ENCODE measurements around the gene FAM72D. TPM values are rescaled to one million over a fixed set of nuclear protein-coding genes. Genes with fewer than 3 reads are reported as not detected.
"Not testable (repeated sequence)": the region's sequence is repeated elsewhere in the genome, so short reads cannot be mapped to it uniquely, and the experiment has no call there.

FAM72D gene
- total RNA-seq, 1 experiment from 2014 or later: 11.9 TPM

DNA sequence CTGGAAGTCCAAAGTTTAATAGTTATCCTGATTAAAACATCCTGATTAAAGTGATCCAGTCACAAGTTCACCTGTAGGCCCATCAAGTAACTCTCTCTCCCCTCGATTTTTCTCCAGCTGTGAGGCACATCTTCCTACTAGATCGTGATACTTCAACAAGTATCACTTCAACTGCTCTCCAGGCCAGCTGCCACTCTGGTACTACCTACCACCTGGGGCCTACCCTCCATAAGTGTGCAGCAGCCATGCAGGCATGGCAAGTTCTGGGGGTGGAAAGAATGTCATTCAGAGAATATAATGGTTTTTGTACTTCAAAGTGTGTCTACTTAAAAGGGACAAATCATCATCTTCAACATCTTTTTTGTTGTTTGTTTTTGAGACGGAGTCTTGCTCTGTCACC, 15.6 kb upstream of the FAM72D start:
- H3K27me3 Mint-ChIP-seq (ENCODE audit: insufficient read depth, unreplicated experiment); BruUV-seq (replicated peaks); POLR2A ChIA-PET; H3K36me3 Mint-ChIP-seq (ENCODE audit: insufficient read depth, unreplicated experiment); H3K9me3 Mint-ChIP-seq (ENCODE audit: unreplicated experiment); CTCF ChIA-PET; H3K4me1 Mint-ChIP-seq (ENCODE audit: insufficient read depth, unreplicated experiment); intact Hi-C loops (cut with micrococcal nuclease); H3K4me3 Mint-ChIP-seq (ENCODE audit: unreplicated experiment); H3K27ac Mint-ChIP-seq (ENCODE audit: low read depth, unreplicated experiment); DNase-seq (ENCODE audit: unreplicated experiment): not testable (repeated sequence)

DNA sequence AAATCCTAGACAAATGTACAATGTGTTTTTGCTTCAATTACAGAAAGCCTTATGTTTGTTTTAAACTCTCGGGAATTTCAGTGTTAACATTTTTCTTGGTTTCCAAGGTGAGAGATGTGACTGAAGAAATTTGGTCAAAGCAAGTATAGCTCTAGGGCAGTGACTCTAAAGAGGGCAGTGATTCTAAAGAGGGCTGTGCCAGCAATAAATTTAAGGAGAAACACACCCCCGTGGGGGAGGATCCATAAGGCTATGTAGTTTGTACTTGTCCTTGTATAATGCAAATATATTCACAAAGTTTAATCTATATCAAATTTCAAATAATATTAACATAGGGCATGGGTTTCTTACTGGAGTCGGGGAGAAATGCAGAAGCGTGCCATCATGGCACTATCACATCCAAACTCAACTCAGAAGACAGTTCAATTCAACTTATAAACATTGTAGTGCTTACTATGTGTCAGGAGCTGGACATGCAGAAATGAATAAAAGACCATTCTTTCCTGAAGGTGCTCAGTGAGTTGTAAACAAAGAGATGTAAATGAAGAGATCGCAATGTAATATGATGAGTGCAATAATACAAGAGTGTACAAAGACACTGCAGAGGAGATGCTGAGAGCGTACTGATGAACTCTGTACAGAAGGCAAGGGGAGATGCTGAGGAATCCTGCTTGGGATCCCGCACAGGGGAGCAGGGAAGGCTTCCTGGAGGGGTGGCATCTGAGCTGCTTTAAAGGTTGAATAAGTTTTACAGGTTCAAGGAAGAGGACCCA, 13.1 kb upstream of the FAM72D start:
- DNase-seq (ENCODE audit: unreplicated experiment); H3K36me3 Mint-ChIP-seq (ENCODE audit: insufficient read depth, unreplicated experiment); H3K4me1 Mint-ChIP-seq (ENCODE audit: insufficient read depth, unreplicated experiment); BruUV-seq (replicated peaks); H3K9me3 Mint-ChIP-seq (ENCODE audit: unreplicated experiment); H3K27me3 Mint-ChIP-seq (ENCODE audit: insufficient read depth, unreplicated experiment); CTCF ChIA-PET; POLR2A ChIA-PET; H3K4me3 Mint-ChIP-seq (ENCODE audit: unreplicated experiment); intact Hi-C loops (cut with micrococcal nuclease); H3K27ac Mint-ChIP-seq (ENCODE audit: low read depth, unreplicated experiment): not testable (repeated sequence)

- POLR2A ChIA-PET; H3K4me1 Mint-ChIP-seq (ENCODE audit: insufficient read depth, unreplicated experiment); H3K27me3 Mint-ChIP-seq (ENCODE audit: insufficient read depth, unreplicated experiment); H3K9me3 Mint-ChIP-seq (ENCODE audit: unreplicated experiment); CTCF ChIA-PET; H3K36me3 Mint-ChIP-seq (ENCODE audit: insufficient read depth, unreplicated experiment); intact Hi-C loops (cut with micrococcal nuclease); BruUV-seq (replicated peaks): not testable (repeated sequence)
- peak; percentile 28 for DNase-seq (ENCODE audit: unreplicated experiment)
- Mint-ChIP-seq H3K4me3 (ENCODE audit: unreplicated experiment) (peak overlapping the region; percentile 96), H3K27ac (ENCODE audit: low read depth, unreplicated experiment) (peak overlapping the region; percentile 97)
Observed at GRCh38 chr1:145093517-145094149, 2.1 kb upstream of the FAM72D start.

DNA sequence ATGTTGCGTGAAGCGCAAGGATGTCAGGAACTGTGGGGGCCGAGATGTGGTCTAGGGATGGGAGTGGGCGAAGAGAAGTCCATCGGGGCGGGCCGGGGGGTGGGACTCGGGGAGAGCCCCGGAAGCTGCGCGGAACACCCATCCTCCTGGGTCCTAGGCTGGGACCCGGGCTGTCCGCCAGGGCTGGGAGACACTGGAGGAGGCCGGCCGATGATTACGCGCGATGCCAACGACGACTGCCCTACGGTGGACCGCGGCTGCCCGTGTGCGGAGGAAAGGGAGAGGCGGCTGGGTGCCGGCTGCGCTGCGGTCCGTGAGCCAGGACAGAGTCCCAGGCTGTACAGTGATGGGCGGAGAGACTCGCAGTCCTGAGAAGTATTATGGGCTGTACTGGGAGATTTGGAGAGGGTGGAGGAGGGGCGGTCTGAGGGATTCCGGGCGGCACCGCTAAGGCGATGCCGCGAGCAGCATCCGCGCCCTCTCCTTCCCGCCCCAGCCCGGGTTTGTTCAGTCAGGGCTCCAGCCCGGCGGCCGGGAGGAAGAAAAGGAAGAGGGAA, 1.0 kb upstream of the FAM72D start:
- H3K27me3 Mint-ChIP-seq (ENCODE audit: insufficient read depth, unreplicated experiment); H3K27ac Mint-ChIP-seq (ENCODE audit: low read depth, unreplicated experiment); CTCF ChIA-PET; H3K9me3 Mint-ChIP-seq (ENCODE audit: unreplicated experiment); POLR2A ChIA-PET; H3K4me1 Mint-ChIP-seq (ENCODE audit: insufficient read depth, unreplicated experiment); BruUV-seq (replicated peaks); intact Hi-C loops (cut with micrococcal nuclease); DNase-seq (ENCODE audit: unreplicated experiment); H3K36me3 Mint-ChIP-seq (ENCODE audit: insufficient read depth, unreplicated experiment): not testable (repeated sequence)
- peak overlapping the region; percentile 68 for H3K4me3 Mint-ChIP-seq (ENCODE audit: unreplicated experiment)

DNA sequence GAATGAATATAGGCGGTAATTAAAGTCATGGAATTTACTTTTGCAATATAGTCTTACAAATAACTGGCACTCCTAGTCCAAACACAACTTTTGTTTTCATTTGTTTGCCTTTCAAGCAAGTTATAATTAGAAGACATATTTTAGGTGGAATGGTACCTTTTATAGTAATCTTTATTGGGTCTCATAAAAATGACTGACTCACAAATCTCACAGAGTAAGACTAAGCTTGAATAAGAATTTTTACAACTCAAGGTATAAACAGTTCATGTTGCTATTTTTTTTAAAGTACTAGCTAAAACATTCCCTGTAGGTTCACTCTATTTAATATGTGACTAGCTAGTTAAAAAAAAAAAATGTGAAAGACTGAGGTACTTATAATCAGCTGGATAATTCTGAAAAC, 6.0 kb downstream of the FAM72D start:
- H3K9me3 Mint-ChIP-seq (ENCODE audit: unreplicated experiment); H3K27ac Mint-ChIP-seq (ENCODE audit: low read depth, unreplicated experiment); intact Hi-C loops (cut with micrococcal nuclease); H3K4me1 Mint-ChIP-seq (ENCODE audit: insufficient read depth, unreplicated experiment); CTCF ChIA-PET; POLR2A ChIA-PET; H3K36me3 Mint-ChIP-seq (ENCODE audit: insufficient read depth, unreplicated experiment); H3K4me3 Mint-ChIP-seq (ENCODE audit: unreplicated experiment); DNase-seq (ENCODE audit: unreplicated experiment); BruUV-seq (replicated peaks); H3K27me3 Mint-ChIP-seq (ENCODE audit: insufficient read depth, unreplicated experiment): not testable (repeated sequence)

- H3K9me3 Mint-ChIP-seq (ENCODE audit: unreplicated experiment); H3K4me3 Mint-ChIP-seq (ENCODE audit: unreplicated experiment); H3K36me3 Mint-ChIP-seq (ENCODE audit: insufficient read depth, unreplicated experiment); POLR2A ChIA-PET; H3K27me3 Mint-ChIP-seq (ENCODE audit: insufficient read depth, unreplicated experiment); H3K4me1 Mint-ChIP-seq (ENCODE audit: insufficient read depth, unreplicated experiment); BruUV-seq (replicated peaks); DNase-seq (ENCODE audit: unreplicated experiment); H3K27ac Mint-ChIP-seq (ENCODE audit: low read depth, unreplicated experiment); intact Hi-C loops (cut with micrococcal nuclease); CTCF ChIA-PET: not testable (repeated sequence)
Observed at GRCh38 chr1:145103294-145103693, 7.5 kb downstream of the FAM72D start.

- H3K4me1 Mint-ChIP-seq (ENCODE audit: insufficient read depth, unreplicated experiment); H3K27ac Mint-ChIP-seq (ENCODE audit: low read depth, unreplicated experiment); DNase-seq (ENCODE audit: unreplicated experiment); H3K4me3 Mint-ChIP-seq (ENCODE audit: unreplicated experiment); H3K9me3 Mint-ChIP-seq (ENCODE audit: unreplicated experiment); intact Hi-C loops (cut with micrococcal nuclease); CTCF ChIA-PET; H3K27me3 Mint-ChIP-seq (ENCODE audit: insufficient read depth, unreplicated experiment); POLR2A ChIA-PET; H3K36me3 Mint-ChIP-seq (ENCODE audit: insufficient read depth, unreplicated experiment); BruUV-seq (replicated peaks): not testable (repeated sequence)
Observed at GRCh38 chr1:145111674-145112073, 15.9 kb downstream of the FAM72D start.

- H3K36me3 Mint-ChIP-seq (ENCODE audit: insufficient read depth, unreplicated experiment); POLR2A ChIA-PET; BruUV-seq (replicated peaks); DNase-seq (ENCODE audit: unreplicated experiment); CTCF ChIA-PET; H3K4me3 Mint-ChIP-seq (ENCODE audit: unreplicated experiment); intact Hi-C loops (cut with micrococcal nuclease); H3K4me1 Mint-ChIP-seq (ENCODE audit: insufficient read depth, unreplicated experiment); H3K27ac Mint-ChIP-seq (ENCODE audit: low read depth, unreplicated experiment); H3K27me3 Mint-ChIP-seq (ENCODE audit: insufficient read depth, unreplicated experiment); H3K9me3 Mint-ChIP-seq (ENCODE audit: unreplicated experiment): not testable (repeated sequence)
Observed at GRCh38 chr1:145112703-145113102, 16.9 kb downstream of the FAM72D start.

DNA sequence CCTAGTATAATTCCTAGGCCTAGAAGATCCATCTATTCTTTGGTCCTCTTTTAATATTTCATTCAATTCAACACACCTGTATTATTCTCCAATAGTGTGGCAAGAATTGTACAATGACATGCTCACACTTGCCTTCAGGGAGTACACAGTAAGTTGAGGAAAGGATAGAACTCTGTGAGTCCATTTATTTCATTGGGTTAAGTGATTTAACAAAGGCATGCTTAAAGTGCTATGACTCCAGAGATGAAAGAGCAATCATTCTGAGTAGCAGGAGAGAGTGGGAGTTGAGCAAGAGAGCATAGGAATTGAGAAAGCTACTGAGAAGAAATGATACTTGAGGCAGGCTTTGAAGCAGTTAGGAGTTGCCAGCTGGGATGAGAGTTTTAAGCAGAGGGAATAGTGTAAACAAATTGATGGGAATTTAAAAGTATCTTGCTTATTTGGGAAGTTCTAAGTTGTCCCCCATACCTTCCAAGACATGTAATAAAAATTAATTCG, 18.8 kb downstream of the FAM72D start:
- H3K9me3 Mint-ChIP-seq (ENCODE audit: unreplicated experiment); H3K27me3 Mint-ChIP-seq (ENCODE audit: insufficient read depth, unreplicated experiment); POLR2A ChIA-PET; H3K36me3 Mint-ChIP-seq (ENCODE audit: insufficient read depth, unreplicated experiment); BruUV-seq (replicated peaks); H3K4me1 Mint-ChIP-seq (ENCODE audit: insufficient read depth, unreplicated experiment); H3K27ac Mint-ChIP-seq (ENCODE audit: low read depth, unreplicated experiment); H3K4me3 Mint-ChIP-seq (ENCODE audit: unreplicated experiment); CTCF ChIA-PET; intact Hi-C loops (cut with micrococcal nuclease); DNase-seq (ENCODE audit: unreplicated experiment): not testable (repeated sequence)
